ENCODE data around the gene KCNA2. TPM values are rescaled to one million over a fixed set of nuclear protein-coding genes. Genes with fewer than 3 reads are reported as not detected.

KCNA2 gene
- total and polyA plus RNA-seq, 2 donors (not counting 1 experiment from before 2014, with no cell fraction given) = 0.17 TPM; not detected in 1

GRCh38 chr1:110604586-110605148 is 1.5 kb downstream of the KCNA2 start:
- H3K36me3 ChIP-seq (ENCODE audit: control insufficient read depth, insufficient read depth, low read length) = no peaks in the 10 kb centered on the region
- no peak for DNase-seq (ENCODE audit: low read depth in 2 of 2)
- no peaks in the 10 kb centered on the region for H4K20me1 ChIP-seq (ENCODE audit: control insufficient read depth, extremely low read depth, insufficient read depth, low read length)
- H3K27ac ChIP-seq (ENCODE audit: insufficient read depth, low read length) = no peak overlapping the region
- H3K27me3 ChIP-seq (ENCODE audit: control insufficient read depth, insufficient read depth, low read length) = peaks cover 47% of the 10 kb centered on the region
- H3K9ac ChIP-seq (ENCODE audit: insufficient read depth, low read length) = no peak overlapping the region
- H3K4me2 ChIP-seq (ENCODE audit: extremely low read depth, insufficient read depth, low read length) = no peak overlapping the region
- H2AFZ ChIP-seq (ENCODE audit: low read length) = no peak overlapping the region
- no peaks in the 10 kb centered on the region for H3K4me1 ChIP-seq (ENCODE audit: control insufficient read depth, extremely low read depth, insufficient read depth, low read length)
- no peak overlapping the region for H3K4me3 ChIP-seq (replicated peaks in 1 of 4; ENCODE audit: control extremely low read depth in 1 of 4, insufficient read depth in 1 of 4, low read depth in 3 of 4, low read length in 4 of 4)
- no peaks in the 10 kb centered on the region for H3K9me3 ChIP-seq (ENCODE audit: control insufficient read depth, insufficient read depth, low read depth, low read length)
- TF ChIP-seq EZH2 (IDR thresholded peaks at IDR 0.05; ENCODE audit: low read length, missing control alignments) = no peak
- no peak for TF ChIP-seq CTCF (conservative IDR thresholded peaks at IDR 0.05 in 1 of 2, IDR thresholded peaks at IDR 0.05 in 1 of 2; ENCODE audit: low read depth in 1 of 2, low read length in 2 of 2)
- no peaks in the 10 kb centered on the region for H3K79me2 ChIP-seq (ENCODE audit: control insufficient read depth, insufficient read depth, low read length)

GRCh38 chr1:110603058-110603457 is 3.1 kb downstream of the KCNA2 start:
- H3K27me3 ChIP-seq (ENCODE audit: control insufficient read depth, insufficient read depth, low read length) = peaks cover 33% of the 10 kb centered on the region

GRCh38 chr1:110602466-110602865 is 3.7 kb downstream of the KCNA2 start:
- H3K27ac ChIP-seq (ENCODE audit: insufficient read depth, low read length) = no peak overlapping the region
- H3K27me3 ChIP-seq (ENCODE audit: control insufficient read depth, insufficient read depth, low read length) = peaks cover 27% of the 10 kb centered on the region
- H3K4me2 ChIP-seq (ENCODE audit: extremely low read depth, insufficient read depth, low read length) = no peak overlapping the region
- H2AFZ ChIP-seq (ENCODE audit: low read length) = no peak overlapping the region
- H3K4me1 ChIP-seq (ENCODE audit: control insufficient read depth, extremely low read depth, insufficient read depth, low read length) = no peaks in the 10 kb centered on the region
- H4K20me1 ChIP-seq (ENCODE audit: control insufficient read depth, extremely low read depth, insufficient read depth, low read length) = no peaks in the 10 kb centered on the region
- no peak overlapping the region for H3K4me3 ChIP-seq (replicated peaks in 1 of 4; ENCODE audit: control extremely low read depth in 1 of 4, insufficient read depth in 1 of 4, low read depth in 3 of 4, low read length in 4 of 4)
- H3K9me3 ChIP-seq (ENCODE audit: control insufficient read depth, insufficient read depth, low read depth, low read length) = no peaks in the 10 kb centered on the region
- no peaks in the 10 kb centered on the region for H3K36me3 ChIP-seq (ENCODE audit: control insufficient read depth, insufficient read depth, low read length)
- TF ChIP-seq EZH2 (IDR thresholded peaks at IDR 0.05; ENCODE audit: low read length, missing control alignments) (no peak), CTCF (conservative IDR thresholded peaks at IDR 0.05 in 1 of 2, IDR thresholded peaks at IDR 0.05 in 1 of 2; ENCODE audit: low read depth in 1 of 2, low read length in 2 of 2) (no peak)
- no peak overlapping the region for H3K9ac ChIP-seq (ENCODE audit: insufficient read depth, low read length)
- no peak for DNase-seq (ENCODE audit: low read depth in 2 of 2)
- no peaks in the 10 kb centered on the region for H3K79me2 ChIP-seq (ENCODE audit: control insufficient read depth, insufficient read depth, low read length)

More at GRCh38 chr1:110603058-110603457, 3.1 kb downstream of the KCNA2 start:
- H3K9ac ChIP-seq (ENCODE audit: insufficient read depth, low read length) = no peak overlapping the region
- no peaks in the 10 kb centered on the region for H4K20me1 ChIP-seq (ENCODE audit: control insufficient read depth, extremely low read depth, insufficient read depth, low read length)
- no peaks in the 10 kb centered on the region for H3K9me3 ChIP-seq (ENCODE audit: control insufficient read depth, insufficient read depth, low read depth, low read length)
- no peaks in the 10 kb centered on the region for H3K4me1 ChIP-seq (ENCODE audit: control insufficient read depth, extremely low read depth, insufficient read depth, low read length)
- no peak for DNase-seq (ENCODE audit: low read depth in 2 of 2)
- TF ChIP-seq EZH2 (IDR thresholded peaks at IDR 0.05; ENCODE audit: low read length, missing control alignments) (no peak), CTCF (conservative IDR thresholded peaks at IDR 0.05 in 1 of 2, IDR thresholded peaks at IDR 0.05 in 1 of 2; ENCODE audit: low read depth in 1 of 2, low read length in 2 of 2) (no peak)
- H3K36me3 ChIP-seq (ENCODE audit: control insufficient read depth, insufficient read depth, low read length) = no peaks in the 10 kb centered on the region
- H3K4me2 ChIP-seq (ENCODE audit: extremely low read depth, insufficient read depth, low read length) = no peak overlapping the region
- H3K4me3 ChIP-seq (replicated peaks in 1 of 4; ENCODE audit: control extremely low read depth in 1 of 4, insufficient read depth in 1 of 4, low read depth in 3 of 4, low read length in 4 of 4) = no peak overlapping the region
- no peaks in the 10 kb centered on the region for H3K79me2 ChIP-seq (ENCODE audit: control insufficient read depth, insufficient read depth, low read length)
- H3K27ac ChIP-seq (ENCODE audit: insufficient read depth, low read length) = no peak overlapping the region
- no peak overlapping the region for H2AFZ ChIP-seq (ENCODE audit: low read length)

All from fibroblast of lung (primary cell).